ENCODE measurements around the gene LOC101059915.

LOC101059915 gene

GRCh38 chrX:71667328-71668247, at the start of gene LOC101059915:
Gene LOC101059915, plus strand, starts transcription at chrX:71667546.
- H3K4me3 ChIP-seq (ENCODE audit: low read depth, low read length), result no peak within 1 kb of the TSS

GRCh38 chrX:71617742-71618141, 49.6 kb upstream of the LOC101059915 start:
- no peak overlapping the region for H3K4me3 ChIP-seq (ENCODE audit: low read depth, low read length)

- H3K4me3 ChIP-seq (ENCODE audit: low read depth, low read length), result no peak within 1 kb of the TSS
These were observed 49.0 kb upstream of the LOC101059915 start, which contains the start of gene CXCR3 for GRCh38 chrX:71618303-71618721. Gene CXCR3, minus strand, starts transcription at chrX:71618511. Its CDS starts 62 bp downstream, at chrX:71618449.

GRCh38 chrX:71618787-71619186, 48.6 kb upstream of the LOC101059915 start:
- H3K4me3 ChIP-seq (ENCODE audit: low read depth, low read length), result no peak overlapping the region

GRCh38 chrX:71619193-71619592, 48.2 kb upstream of the LOC101059915 start:
- H3K4me3 ChIP-seq (ENCODE audit: low read depth, low read length), result no peak overlapping the region

- H3K4me3 ChIP-seq (ENCODE audit: low read depth, low read length), result no peak overlapping the region
These were observed 47.4 kb upstream of the LOC101059915 start for GRCh38 chrX:71619986-71620385.

GRCh38 chrX:71621603-71622002, 45.7 kb upstream of the LOC101059915 start:
- no peak overlapping the region for H3K4me3 ChIP-seq (ENCODE audit: low read depth, low read length)

- H3K4me3 ChIP-seq (ENCODE audit: low read depth, low read length), result no peak overlapping the region
These were observed 45.2 kb upstream of the LOC101059915 start for GRCh38 chrX:71622032-71622575.

- H3K4me3 ChIP-seq (ENCODE audit: low read depth, low read length), result no peak overlapping the region
These were observed 44.5 kb upstream of the LOC101059915 start for GRCh38 chrX:71622576-71623450.

GRCh38 chrX:71623714-71624113, 43.6 kb upstream of the LOC101059915 start:
- no peak overlapping the region for H3K4me3 ChIP-seq (ENCODE audit: low read depth, low read length)

- no peak overlapping the region for H3K4me3 ChIP-seq (ENCODE audit: low read depth, low read length)
These were observed 41.9 kb upstream of the LOC101059915 start for GRCh38 chrX:71625471-71625870.

GRCh38 chrX:71626576-71626975, 40.8 kb upstream of the LOC101059915 start:
- H3K4me3 ChIP-seq (ENCODE audit: low read depth, low read length), result no peak overlapping the region

- no peak overlapping the region for H3K4me3 ChIP-seq (ENCODE audit: low read depth, low read length)
These were observed 39.5 kb upstream of the LOC101059915 start for GRCh38 chrX:71627588-71628404.

GRCh38 chrX:71629467-71629866, 37.9 kb upstream of the LOC101059915 start:
- no peak overlapping the region for H3K4me3 ChIP-seq (ENCODE audit: low read depth, low read length)

- H3K4me3 ChIP-seq (ENCODE audit: low read depth, low read length), result no peak overlapping the region
These were observed 34.3 kb upstream of the LOC101059915 start for GRCh38 chrX:71632923-71633657.

GRCh38 chrX:71634366-71634765, 33.0 kb upstream of the LOC101059915 start:
- H3K4me3 ChIP-seq (ENCODE audit: low read depth, low read length), result no peak overlapping the region

- no peak overlapping the region for H3K4me3 ChIP-seq (ENCODE audit: low read depth, low read length)
These were observed 30.7 kb upstream of the LOC101059915 start for GRCh38 chrX:71636438-71637252.

- H3K4me3 ChIP-seq (ENCODE audit: low read depth, low read length), result no peak overlapping the region
These were observed 30.1 kb upstream of the LOC101059915 start for GRCh38 chrX:71637253-71637618.

- H3K4me3 ChIP-seq (ENCODE audit: low read depth, low read length), result no peak overlapping the region
These were observed 29.5 kb upstream of the LOC101059915 start for GRCh38 chrX:71637848-71638247.

All from iPS-11a (cell line).